HepG2 (cell line): ENCODE results near the gene DDRGK1. TPM values are rescaled to one million over a fixed set of nuclear protein-coding genes. Genes with fewer than 3 reads are reported as not detected.

Experiments
- ATF1 ChIP-seq: IDR thresholded peaks from 2 replicates; pipeline ENCODE4 v1.6.1; 2016; ENCODE audit warnings: mild to moderate bottlenecking, control low read depth
- FOXA3 ChIP-seq: IDR thresholded peaks from 2 replicates; pipeline ENCODE4 v1.6.1; 2016; ENCODE audit warnings: missing genetic modification reagents, missing compliant biosample characterization
- FOXM1 ChIP-seq: sonication (generic); formaldehyde crosslinking; IDR thresholded peaks from 2 replicates; pipeline ENCODE4 v1.5.0; 2020; ENCODE audit warnings: missing genetic modification reagents
- GATA4 ChIP-seq: sonication (generic); IDR thresholded peaks from 2 replicates; pipeline ENCODE4 v1.6.1; 2016; ENCODE audit warnings: antibody characterized with exemption, low read depth, borderline replicate concordance
- HCFC1 ChIP-seq: fragments of 150-350 bp; IDR thresholded peaks from 2 replicates; pipeline ENCODE4 v1.6.1; 2014; ENCODE audit warnings: low read depth, low read length
- JDP2 ChIP-seq: sonication (generic); formaldehyde crosslinking; IDR thresholded peaks from 2 replicates; pipeline ENCODE4 v1.8.1; 2022; ENCODE audit warnings: missing genetic modification reagents, borderline replicate concordance
- KLF15 ChIP-seq: sonication (generic); formaldehyde crosslinking; IDR thresholded peaks from 2 replicates; pipeline ENCODE4 v1.8.1; 2023; ENCODE audit warnings: borderline replicate concordance, mild to moderate bottlenecking, inconsistent platforms, missing genetic modification reagents, mixed read lengths
- SAP130 ChIP-seq: IDR thresholded peaks from 2 replicates; pipeline ENCODE4 v1.6.1; 2016; ENCODE audit warnings: low read depth
- SRF ChIP-seq: IDR thresholded peaks from 2 replicates; pipeline ENCODE4 v1.6.1; 2011; ENCODE audit warnings: mild to moderate bottlenecking, low read depth, low read length, moderate library complexity
- ZBTB8A ChIP-seq: sonication (generic); formaldehyde crosslinking; IDR thresholded peaks from 2 replicates; pipeline ENCODE4 v1.4.0; 2020; ENCODE audit warnings: mild to moderate bottlenecking, low read depth, missing genetic modification reagents, borderline replicate concordance
- ZNF12 ChIP-seq: sonication (generic); formaldehyde crosslinking; IDR thresholded peaks from 2 replicates; pipeline ENCODE4 v1.5.0; 2020; ENCODE audit warnings: missing genetic modification reagents
- ZNF687 ChIP-seq: sonication (generic); formaldehyde crosslinking; IDR thresholded peaks from 2 replicates; pipeline ENCODE4 v1.5.1; 2020; ENCODE audit warnings: mild to moderate bottlenecking, missing genetic modification reagents, moderate library complexity
- ZNF773 ChIP-seq: sonication (generic); formaldehyde crosslinking; IDR thresholded peaks from 2 replicates; pipeline ENCODE4 v1.4.0; 2020; ENCODE audit warnings: missing genetic modification reagents, borderline replicate concordance
- ZNF839 ChIP-seq: sonication (generic); formaldehyde crosslinking; IDR thresholded peaks from 2 replicates; pipeline ENCODE4 v1.4.0; 2020; ENCODE audit warnings: missing genetic modification reagents, mild to moderate bottlenecking, borderline replicate concordance
- polyA plus RNA-seq, 8 experiments: library from polyadenylated mRNA; depleted of rRNA in 3 of 8; stranded (reverse) in 7 of 8; unstranded in 1 of 8; fragments of >200 nt; fragmentation: Illumina TruSeq in 4 of 8; extraction: Trizol in 4 of 8; gene quantifications; 2 replicates each; pipeline versions ENCODE4 v1.2.1 to v1.2.3, GENCODE V29; 2011 to 2016; ENCODE audit warnings: low read depth in 4 of 8, missing spikeins in 1 of 8, mixed read lengths in 1 of 8; ENCODE audit not compliant: insufficient read depth in 1 of 8
- total RNA-seq, 5 experiments: library from RNA; depleted of rRNA; stranded (reverse); fragments of >200 nt; fragmentation: Illumina TruSeq; extraction: Trizol; gene quantifications; 2 replicates each; pipeline ENCODE4 v1.2.3, GENCODE V29; 2016; ENCODE audit warnings: low read depth in 1 of 5
- TF ChIP-seq, protein P1 (sequence below): sonication (generic); formaldehyde crosslinking; IDR thresholded peaks from 2 replicates; pipeline ENCODE4 v1.4.0; 2020; ENCODE audit warnings: missing genetic modification reagents, borderline replicate concordance
- TF ChIP-seq, protein P2 (sequence below): sonication (generic); formaldehyde crosslinking; IDR thresholded peaks from 2 replicates; pipeline ENCODE4 v1.4.0; 2020; ENCODE audit warnings: missing genetic modification reagents
- TF ChIP-seq, protein P3 (sequence below): IDR thresholded peaks from 2 replicates; pipeline ENCODE4 v1.6.1; 2016; ENCODE audit warnings: low read depth, borderline replicate concordance

DDRGK1 gene
- total and polyA plus RNA-seq, 2 of the 13 experiments (the other 11 are each of a cell fraction or from before 2014, with no cell fraction given) = 96.7 to 149 TPM

GRCh38 chr20:3222635-3223600, 18.4 kb upstream of the DDRGK1 start (continued):
- TF ChIP-seq JDP2 (CRISPR knock-in tag) (peak; percentile 73; the same call in 1 of the 2 replicates), SAP130 (peak; percentile 99), ZBTB8A (CRISPR knock-in tag) (peak; percentile 44; the same call in 1 of the 2 replicates), ZNF839 (CRISPR knock-in tag) (0 out of 2 replicates have a peak, but pooled peaks have one; percentile 21), HCFC1 (no peak), ZNF687 (CRISPR knock-in tag) (peak; percentile 99), GATA4 (peak; percentile 47; the same call in 1 of the 2 replicates), ATF1 (CRISPR knock-in tag) (no peak), ZNF12 (CRISPR knock-in tag) (peak; percentile 87), FOXM1 (CRISPR knock-in tag) (no peak), ZNF773 (CRISPR knock-in tag) (peak; percentile 48; the same call in 1 of the 2 replicates), FOXA3 (CRISPR knock-in tag) (peak; percentile 99), KLF15 (CRISPR knock-in tag) (peak; percentile 44; the same call in 1 of the 2 replicates), SRF (no peak)
- TF ChIP-seq, protein P1, sequence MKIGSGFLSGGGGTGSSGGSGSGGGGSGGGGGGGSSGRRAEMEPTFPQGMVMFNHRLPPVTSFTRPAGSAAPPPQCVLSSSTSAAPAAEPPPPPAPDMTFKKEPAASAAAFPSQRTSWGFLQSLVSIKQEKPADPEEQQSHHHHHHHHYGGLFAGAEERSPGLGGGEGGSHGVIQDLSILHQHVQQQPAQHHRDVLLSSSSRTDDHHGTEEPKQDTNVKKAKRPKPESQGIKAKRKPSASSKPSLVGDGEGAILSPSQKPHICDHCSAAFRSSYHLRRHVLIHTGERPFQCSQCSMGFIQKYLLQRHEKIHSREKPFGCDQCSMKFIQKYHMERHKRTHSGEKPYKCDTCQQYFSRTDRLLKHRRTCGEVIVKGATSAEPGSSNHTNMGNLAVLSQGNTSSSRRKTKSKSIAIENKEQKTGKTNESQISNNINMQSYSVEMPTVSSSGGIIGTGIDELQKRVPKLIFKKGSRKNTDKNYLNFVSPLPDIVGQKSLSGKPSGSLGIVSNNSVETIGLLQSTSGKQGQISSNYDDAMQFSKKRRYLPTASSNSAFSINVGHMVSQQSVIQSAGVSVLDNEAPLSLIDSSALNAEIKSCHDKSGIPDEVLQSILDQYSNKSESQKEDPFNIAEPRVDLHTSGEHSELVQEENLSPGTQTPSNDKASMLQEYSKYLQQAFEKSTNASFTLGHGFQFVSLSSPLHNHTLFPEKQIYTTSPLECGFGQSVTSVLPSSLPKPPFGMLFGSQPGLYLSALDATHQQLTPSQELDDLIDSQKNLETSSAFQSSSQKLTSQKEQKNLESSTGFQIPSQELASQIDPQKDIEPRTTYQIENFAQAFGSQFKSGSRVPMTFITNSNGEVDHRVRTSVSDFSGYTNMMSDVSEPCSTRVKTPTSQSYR (CRISPR knock-in tag) = peak; percentile 95; the same call in 1 of the 2 replicates
- TF ChIP-seq, protein P2, sequence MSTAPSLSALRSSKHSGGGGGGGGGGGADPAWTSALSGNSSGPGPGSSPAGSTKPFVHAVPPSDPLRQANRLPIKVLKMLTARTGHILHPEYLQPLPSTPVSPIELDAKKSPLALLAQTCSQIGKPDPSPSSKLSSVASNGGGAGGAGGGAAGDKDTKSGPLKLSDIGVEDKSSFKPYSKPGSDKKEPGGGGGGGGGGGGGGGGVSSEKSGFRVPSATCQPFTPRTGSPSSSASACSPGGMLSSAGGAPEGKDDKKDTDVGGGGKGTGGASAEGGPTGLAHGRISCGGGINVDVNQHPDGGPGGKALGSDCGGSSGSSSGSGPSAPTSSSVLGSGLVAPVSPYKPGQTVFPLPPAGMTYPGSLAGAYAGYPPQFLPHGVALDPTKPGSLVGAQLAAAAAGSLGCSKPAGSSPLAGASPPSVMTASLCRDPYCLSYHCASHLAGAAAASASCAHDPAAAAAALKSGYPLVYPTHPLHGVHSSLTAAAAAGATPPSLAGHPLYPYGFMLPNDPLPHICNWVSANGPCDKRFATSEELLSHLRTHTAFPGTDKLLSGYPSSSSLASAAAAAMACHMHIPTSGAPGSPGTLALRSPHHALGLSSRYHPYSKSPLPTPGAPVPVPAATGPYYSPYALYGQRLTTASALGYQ (CRISPR knock-in tag) = peak; percentile 95
- TF ChIP-seq, protein P3, sequence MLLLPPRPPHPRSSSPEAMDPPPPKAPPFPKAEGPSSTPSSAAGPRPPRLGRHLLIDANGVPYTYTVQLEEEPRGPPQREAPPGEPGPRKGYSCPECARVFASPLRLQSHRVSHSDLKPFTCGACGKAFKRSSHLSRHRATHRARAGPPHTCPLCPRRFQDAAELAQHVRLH (CRISPR knock-in tag) = peak; percentile 99
